Measurements from ENCODE around the gene PGD.
"Not testable (repeated sequence)": the region's sequence is repeated elsewhere in the genome, so short reads cannot be mapped to it uniquely, and the experiment has no call there.

The PGD gene

GRCh38 chr1:10433790-10434189, 34.9 kb downstream of the PGD start:
- in situ Hi-C loops (cut with MboI; ENCODE audit: low sequenced_read_pairs) = no loop called here

- in situ Hi-C loops (cut with MboI; ENCODE audit: low sequenced_read_pairs) = no loop called here
Observed at GRCh38 chr1:10434590-10434989, 35.7 kb downstream of the PGD start.

- in situ Hi-C loops (cut with MboI; ENCODE audit: low sequenced_read_pairs) = no loop called here
Observed at GRCh38 chr1:10437052-10437451, 38.2 kb downstream of the PGD start.

- in situ Hi-C loops (cut with MboI; ENCODE audit: low sequenced_read_pairs) = no loop called here
Observed at GRCh38 chr1:10438677-10439163, 39.9 kb downstream of the PGD start.

GRCh38 chr1:10440305-10440704, 41.4 kb downstream of the PGD start:
- in situ Hi-C loops (cut with MboI; ENCODE audit: low sequenced_read_pairs) = no loop called here

GRCh38 chr1:10440794-10441193, 41.9 kb downstream of the PGD start:
- in situ Hi-C loops (cut with MboI; ENCODE audit: low sequenced_read_pairs) = no loop called here

- in situ Hi-C loops (cut with MboI; ENCODE audit: low sequenced_read_pairs) = no loop called here
Observed at GRCh38 chr1:10444248-10444647, 45.4 kb downstream of the PGD start.

- in situ Hi-C loops (cut with MboI; ENCODE audit: low sequenced_read_pairs) = no loop called here
Observed at GRCh38 chr1:10444795-10445397, 46.0 kb downstream of the PGD start.

GRCh38 chr1:10446790-10447422, 48.0 kb downstream of the PGD start:
- in situ Hi-C loops (cut with MboI; ENCODE audit: low sequenced_read_pairs) = no loop called here

GRCh38 chr1:10449751-10450150, 50.9 kb downstream of the PGD start, which contains the start of gene CORT:
Gene CORT (plus strand): TSS chr1:10450031. CDS start chr1:10450224, 193 bp downstream.
- in situ Hi-C loops (cut with MboI; ENCODE audit: low sequenced_read_pairs) = no loop called here

- in situ Hi-C loops (cut with MboI; ENCODE audit: low sequenced_read_pairs) = no loop called here
Observed at GRCh38 chr1:10450156-10450814, 51.4 kb downstream of the PGD start.

GRCh38 chr1:10450836-10451235, 52.0 kb downstream of the PGD start:
- in situ Hi-C loops (cut with MboI; ENCODE audit: low sequenced_read_pairs) = no loop called here

GRCh38 chr1:10451287-10451686, 52.4 kb downstream of the PGD start:
- in situ Hi-C loops (cut with MboI; ENCODE audit: low sequenced_read_pairs) = no loop called here

- in situ Hi-C loops (cut with MboI; ENCODE audit: low sequenced_read_pairs) = no loop called here
Observed at GRCh38 chr1:10456048-10456447, 57.2 kb downstream of the PGD start.

- in situ Hi-C loops (cut with MboI; ENCODE audit: low sequenced_read_pairs) = no loop called here
Observed at GRCh38 chr1:10456661-10457060, 57.8 kb downstream of the PGD start.

- in situ Hi-C loops (cut with MboI; ENCODE audit: low sequenced_read_pairs) = not testable (repeated sequence)
Observed at GRCh38 chr1:10457462-10457861, 58.6 kb downstream of the PGD start.

- in situ Hi-C loops (cut with MboI; ENCODE audit: low sequenced_read_pairs) = no loop called here
Observed at GRCh38 chr1:10457875-10458274, 59.0 kb downstream of the PGD start.

GRCh38 chr1:10459184-10459583, 60.3 kb downstream of the PGD start:
- in situ Hi-C loops (cut with MboI; ENCODE audit: low sequenced_read_pairs) = no loop called here

GRCh38 chr1:10467078-10467477, 68.2 kb downstream of the PGD start:
- in situ Hi-C loops (cut with MboI; ENCODE audit: low sequenced_read_pairs) = no loop called here

GRCh38 chr1:10470043-10470442, 71.2 kb downstream of the PGD start:
- in situ Hi-C loops (cut with MboI; ENCODE audit: low sequenced_read_pairs) = no loop called here

All from HL-60/S4 treated with retinoic acid at 250 ng/mL for 4 days and 3 days (cell line).